ENCODE results near the gene CTIF.

Gene CTIF

GRCh38 chr18:48736321-48737260, 197.8 kb downstream of the CTIF start:
- DNase-seq, result no peak

DNA sequence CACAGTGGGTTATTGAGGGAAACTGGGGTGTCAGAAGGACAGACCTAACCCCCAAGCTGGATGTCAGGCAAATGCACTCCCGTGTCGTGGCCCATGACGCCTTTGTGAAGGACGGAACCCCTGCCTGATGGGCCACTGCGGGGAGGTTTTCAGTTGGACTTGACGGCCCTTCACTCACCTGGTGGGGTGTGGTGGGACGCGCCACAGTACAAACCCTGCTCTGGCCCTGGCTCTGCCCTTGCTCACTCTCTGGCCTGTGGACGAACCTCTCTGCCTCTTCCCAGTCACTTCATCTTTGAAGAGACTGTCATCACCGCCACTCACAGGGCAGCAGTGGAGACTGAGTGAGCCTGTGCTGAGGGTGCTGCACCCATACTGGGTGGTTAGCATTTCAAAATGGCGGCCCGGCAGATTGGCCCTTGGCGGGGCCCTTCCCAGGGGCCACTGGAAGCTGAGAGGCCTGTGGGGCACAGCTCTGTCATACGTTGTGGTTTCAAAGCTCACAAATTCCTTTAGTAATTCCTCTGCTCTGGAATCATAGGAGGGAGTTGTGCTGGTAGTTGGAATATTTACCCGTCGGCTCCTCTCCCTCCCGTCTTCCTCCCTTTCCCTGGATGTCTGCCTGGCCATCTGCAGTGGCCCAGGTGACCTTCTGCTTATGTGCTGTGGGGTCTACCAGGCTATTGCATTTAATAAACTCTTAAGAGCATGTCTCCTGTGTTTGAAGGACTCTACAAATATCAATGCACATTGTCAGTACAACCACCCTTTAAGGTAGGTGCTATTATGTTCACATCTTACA, 200.6 kb downstream of the CTIF start:
- no peak for DNase-seq

- no peak for DNase-seq
Measured at GRCh38 chr18:48740068-48740440, 201.2 kb downstream of the CTIF start.

- no peak for DNase-seq
Measured at GRCh38 chr18:48740851-48741485, 202.1 kb downstream of the CTIF start.

GRCh38 chr18:48741866-48742265, 203.0 kb downstream of the CTIF start:
- no peak for DNase-seq

GRCh38 chr18:48742304-48742703, 203.5 kb downstream of the CTIF start:
- DNase-seq, result no peak

- peak; percentile 44 for DNase-seq
Measured at GRCh38 chr18:48742706-48743475, 204.1 kb downstream of the CTIF start.

DNA sequence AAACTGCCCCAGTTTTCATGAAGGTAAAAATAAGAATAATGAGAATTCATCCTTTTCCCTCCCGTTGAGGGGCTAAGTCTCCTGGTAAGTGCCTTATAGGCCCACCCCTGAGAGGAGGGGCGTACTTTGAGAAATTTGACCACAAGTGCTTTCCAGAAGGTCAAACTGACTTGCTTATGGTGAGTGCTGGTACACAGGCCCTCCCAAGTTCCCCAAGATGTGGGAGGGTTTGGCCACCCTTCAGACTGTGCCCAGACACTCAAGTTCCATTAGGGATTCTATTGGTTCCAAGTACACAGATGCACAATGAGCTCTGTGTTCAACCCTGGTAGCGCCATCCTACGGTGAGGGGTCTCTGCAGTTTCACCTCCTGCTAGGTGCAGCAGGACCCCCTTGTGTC, 205.1 kb downstream of the CTIF start:
- DNase-seq, result no peak

DNA sequence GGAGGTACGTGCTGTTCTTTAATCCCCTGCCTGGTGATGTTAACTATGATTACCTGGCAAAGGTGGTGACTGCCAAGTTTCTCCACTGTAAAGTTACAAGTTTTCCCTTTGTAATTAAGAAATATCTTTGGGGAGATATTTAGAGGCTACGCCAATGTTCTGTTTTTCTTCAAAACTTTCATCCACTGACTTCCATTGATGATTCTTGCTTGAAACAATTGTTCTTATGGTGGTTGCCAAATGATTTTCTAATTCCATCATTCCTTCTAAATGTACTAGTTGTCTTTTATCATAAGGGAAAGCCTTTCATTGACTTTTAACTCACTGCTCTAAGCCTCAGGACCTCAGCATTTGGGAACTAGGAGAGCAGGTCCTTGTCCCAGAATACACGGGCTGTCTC, 206.5 kb downstream of the CTIF start:
- no peak for DNase-seq

DNA sequence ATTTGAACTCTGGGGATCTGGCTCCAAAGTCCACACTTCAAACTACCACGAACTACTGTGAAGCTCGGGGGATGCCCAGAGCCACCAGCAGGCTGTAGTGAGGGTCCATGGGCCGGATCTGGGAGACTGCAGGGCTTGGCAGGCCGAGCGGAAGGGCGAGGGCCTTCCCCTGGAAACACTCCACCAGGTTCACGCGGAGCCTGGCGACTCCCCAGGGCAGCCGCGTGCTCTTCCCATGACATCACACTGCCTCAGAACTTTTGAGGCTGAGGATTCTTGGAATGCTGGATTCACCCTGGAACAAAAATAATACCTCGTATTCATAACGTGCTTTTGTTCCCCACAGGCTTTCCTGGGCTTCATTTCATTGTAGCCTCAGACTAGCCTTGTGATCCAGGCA, 210.9 kb downstream of the CTIF start:
- DNase-seq, result no peak

DNA sequence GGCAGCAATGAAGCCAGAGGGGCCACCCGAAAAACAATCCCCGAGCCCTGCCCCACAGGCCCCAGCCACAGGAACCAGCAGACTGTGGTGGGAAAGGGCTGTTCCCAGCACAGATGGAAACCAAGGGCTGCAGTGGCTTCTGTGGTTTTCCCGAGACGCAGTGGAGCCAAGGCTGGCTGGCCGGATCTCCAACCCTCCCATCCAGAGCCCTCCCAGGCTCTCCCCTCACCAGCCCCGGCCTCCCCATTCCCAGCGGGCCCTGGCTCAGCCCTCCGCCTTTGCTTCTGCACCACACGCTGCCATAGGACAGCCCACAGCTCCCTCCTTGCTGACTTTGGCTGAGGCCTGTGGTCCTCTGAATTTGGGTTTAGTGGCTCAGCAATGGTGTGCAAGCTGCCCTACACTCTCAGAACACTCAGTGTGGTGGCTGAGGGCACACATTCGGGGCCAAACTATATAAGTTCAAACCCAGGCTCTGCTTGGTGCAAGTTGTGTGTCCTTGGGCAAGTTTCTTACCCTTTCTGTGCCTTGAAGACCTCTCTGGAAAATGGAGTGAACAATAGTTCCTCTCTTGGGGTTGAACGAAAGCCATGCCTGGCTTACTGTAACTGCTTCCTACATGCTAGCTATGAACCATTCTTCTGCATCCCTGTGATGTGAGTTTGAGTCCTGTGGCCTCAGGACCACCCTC, 211.8 kb downstream of the CTIF start:
- no peak for DNase-seq

DNA sequence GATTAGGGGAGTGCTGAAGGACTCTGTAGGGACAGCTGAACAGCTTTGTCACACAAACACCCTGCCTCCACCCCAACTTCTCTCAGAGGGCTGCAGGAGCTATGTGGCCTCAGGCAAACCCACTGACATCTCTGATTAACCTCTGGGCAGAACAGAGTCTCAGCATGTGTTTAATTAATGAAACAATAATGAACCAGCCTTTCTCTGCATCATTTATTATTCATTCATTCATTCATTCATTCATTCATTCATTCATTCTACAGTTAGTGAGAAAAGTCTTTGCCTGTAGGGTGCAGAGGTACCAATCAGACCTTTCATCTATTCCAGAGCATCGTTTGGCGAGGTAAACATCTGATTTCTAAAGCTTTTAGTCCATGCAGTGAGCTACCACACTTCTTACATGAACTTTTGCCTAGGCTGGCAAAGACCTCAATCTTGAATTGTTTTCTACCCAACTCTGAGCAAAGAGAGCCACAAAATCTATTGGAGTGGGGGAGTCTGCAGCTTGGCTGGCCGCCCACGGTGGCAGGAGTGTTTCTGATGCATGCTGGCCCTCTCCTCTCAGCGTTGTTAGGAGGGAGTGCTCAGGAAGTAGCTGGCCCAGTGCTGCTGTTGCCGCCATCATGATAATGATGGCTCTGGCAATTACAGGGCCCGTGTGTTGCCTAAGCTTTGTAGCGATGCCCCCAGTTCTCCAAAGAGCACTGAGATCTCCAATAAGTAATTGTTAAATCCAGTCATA, 213.1 kb downstream of the CTIF start:
- DNase-seq, result no peak

DNA sequence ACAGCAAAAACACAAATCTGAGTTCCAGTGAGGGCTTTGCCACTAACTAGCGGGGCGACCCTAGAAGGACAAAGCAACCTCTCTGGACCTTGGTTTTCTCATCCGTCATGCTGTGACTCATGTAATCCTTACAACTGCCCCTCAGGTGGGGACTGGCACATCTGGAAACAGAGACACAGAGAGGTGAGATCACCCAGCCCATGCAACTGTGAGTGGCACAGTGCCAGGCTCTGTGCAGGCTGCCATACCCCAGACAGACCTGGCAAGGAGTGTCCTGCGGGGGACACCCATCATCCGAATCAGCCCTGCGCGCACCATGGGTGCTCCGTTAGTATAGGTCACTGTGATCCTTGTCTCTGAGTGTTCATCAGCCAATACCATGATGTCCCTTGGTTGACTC, 213.6 kb downstream of the CTIF start:
- no peak for DNase-seq

GRCh38 chr18:48752928-48753327, 214.1 kb downstream of the CTIF start:
- no peak for DNase-seq

DNA sequence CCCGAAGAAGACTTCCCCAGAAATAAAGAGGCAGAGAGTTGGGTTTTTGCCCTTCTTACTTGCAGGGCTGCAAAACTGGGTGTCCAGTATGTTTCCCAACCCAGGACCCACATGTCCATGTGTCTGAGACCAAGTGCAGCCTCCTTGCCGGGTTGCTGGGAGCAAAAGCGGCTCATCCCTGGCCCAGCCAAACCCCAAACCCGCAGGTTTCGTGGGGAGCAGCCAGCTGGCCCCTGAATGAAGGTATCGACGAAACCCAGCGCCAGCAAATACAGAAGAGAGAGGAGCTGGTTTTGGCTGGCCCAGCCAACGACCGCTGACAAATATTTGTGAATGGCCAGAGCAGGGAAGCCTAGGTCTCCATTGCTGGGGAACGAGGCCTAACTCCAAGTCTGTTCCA, 214.9 kb downstream of the CTIF start:
- DNase-seq, result no peak

DNA sequence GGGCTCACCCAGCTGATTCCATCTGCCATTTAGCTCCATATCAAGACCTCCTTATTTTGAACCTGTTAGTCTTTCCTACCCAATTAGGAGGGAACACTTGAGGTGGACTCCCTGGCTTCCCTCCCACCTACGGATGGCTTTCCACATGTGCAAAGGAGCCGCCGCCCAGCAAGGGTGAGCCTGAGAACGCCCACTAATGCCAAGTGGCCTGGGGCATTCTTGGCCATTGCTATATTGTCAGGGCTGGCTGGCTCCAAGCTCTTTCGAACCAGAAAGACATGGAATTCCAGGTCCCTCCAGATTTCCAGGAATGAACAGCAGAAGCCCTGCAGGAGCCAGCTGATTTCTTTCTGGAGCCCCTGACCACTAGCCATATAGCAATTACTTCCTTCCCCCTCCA, 215.7 kb downstream of the CTIF start:
- DNase-seq, result no peak

- no peak for DNase-seq
Measured at GRCh38 chr18:48754993-48755473, 216.2 kb downstream of the CTIF start.

- no peak for DNase-seq
Measured at GRCh38 chr18:48756511-48757226, 217.8 kb downstream of the CTIF start.

DNA sequence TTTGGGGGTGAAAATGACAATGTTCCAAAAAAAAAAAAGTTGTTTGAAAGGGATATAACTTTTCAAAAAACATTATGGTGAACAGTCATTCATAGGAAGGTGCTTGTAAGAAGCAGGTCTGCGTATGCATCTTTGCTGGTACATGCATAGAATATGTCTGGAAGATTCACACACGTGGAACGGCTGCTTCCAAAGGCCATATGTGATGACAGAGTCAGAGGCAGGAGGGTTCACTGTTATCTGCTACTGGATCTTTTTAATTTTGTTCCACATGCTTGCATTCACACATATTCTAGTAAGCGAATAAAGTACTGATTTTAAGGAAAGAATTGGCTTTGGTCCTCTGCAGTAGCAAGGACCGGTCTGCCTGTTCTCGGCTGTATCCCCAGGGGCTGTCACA, 218.5 kb downstream of the CTIF start:
- DNase-seq, result no peak

DNA sequence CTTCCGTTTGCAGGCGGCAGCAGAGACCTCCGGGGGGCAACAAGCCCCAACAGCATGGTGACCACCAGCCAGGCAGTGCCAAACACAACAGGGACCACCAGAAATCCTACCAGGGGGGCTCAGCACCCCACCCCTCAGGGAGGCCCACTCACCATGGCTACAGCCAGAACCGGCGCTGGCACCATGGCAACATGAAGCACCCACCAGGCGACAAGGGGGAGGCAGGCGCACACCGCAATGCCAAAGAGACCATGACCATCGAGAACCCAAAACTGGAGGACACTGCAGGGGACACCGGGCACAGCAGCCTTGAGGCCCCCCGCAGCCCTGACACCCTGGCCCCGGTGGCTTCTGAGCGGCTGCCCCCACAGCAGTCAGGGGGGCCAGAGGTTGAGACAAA, 219.1 kb downstream of the CTIF start:
- DNase-seq, result no peak

DNA sequence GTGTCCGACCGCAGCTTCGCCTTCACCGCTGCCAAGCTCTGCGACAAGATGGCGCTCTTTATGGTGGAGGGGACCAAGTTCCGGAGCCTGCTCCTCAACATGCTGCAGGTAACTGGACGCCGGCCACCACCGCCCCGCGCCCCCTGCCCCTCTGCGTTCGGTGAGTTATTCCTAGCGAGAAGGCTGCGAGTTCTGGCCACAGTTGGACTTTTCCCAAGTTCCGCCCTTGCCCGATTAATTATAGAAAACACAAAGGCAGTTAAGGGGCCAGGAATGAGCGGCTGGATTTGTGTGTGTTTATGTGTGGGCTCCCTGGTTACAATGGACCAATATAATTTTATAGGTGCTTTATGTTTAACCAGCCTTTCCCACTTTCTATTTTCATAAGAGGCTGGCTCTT, 222.8 kb downstream of the CTIF start:
- DNase-seq, result no peak

All from HCEC 1CT (cell line).